Myocyte (in vitro differentiated cells): ENCODE results near the gene GPX4. TPM values are rescaled to one million over a fixed set of nuclear protein-coding genes. Genes with fewer than 3 reads are reported as not detected.

Experiments used
- DNase-seq: peaks from one replicate; pipeline ENCODE4 v3.0.0-alpha.2; 2012; ENCODE audit warnings: low read depth
- total RNA-seq: library from RNA; depleted of rRNA; stranded (reverse); fragments of >200 nt; gene quantifications from 2 replicates; pipeline ENCODE4 v1.2.3, GENCODE V29; 2014

The GPX4 gene
- total RNA-seq, 1 donor from 2014 or later, result 475 TPM

GRCh38 chr19:1102407-1103131, 1.2 kb upstream of the GPX4 start:
- peak; percentile 96 for DNase-seq

- no peak for DNase-seq
Observed at GRCh38 chr19:1103132-1103707, 574 bp upstream of the GPX4 start.

- DNase-seq, result peak; percentile 79
Observed at GRCh38 chr19:1104311-1105007, 665 bp downstream of the GPX4 start.

- no peak for DNase-seq
Observed at GRCh38 chr19:1105008-1105872, 1.4 kb downstream of the GPX4 start.

GRCh38 chr19:1105873-1106840, 2.4 kb downstream of the GPX4 start:
- no peak for DNase-seq

- no peak for DNase-seq
Observed at GRCh38 chr19:1106841-1107660, 3.3 kb downstream of the GPX4 start.

GRCh38 chr19:1107661-1108261, 4.0 kb downstream of the GPX4 start:
- no peak for DNase-seq

GRCh38 chr19:1108291-1109031, 4.7 kb downstream of the GPX4 start:
- no peak for DNase-seq

GRCh38 chr19:1109032-1109551, 5.3 kb downstream of the GPX4 start:
- no peak for DNase-seq

- no peak for DNase-seq
Observed at GRCh38 chr19:1109697-1110671, 6.2 kb downstream of the GPX4 start.

GRCh38 chr19:1110809-1111640, 7.2 kb downstream of the GPX4 start:
- no peak for DNase-seq

GRCh38 chr19:1111641-1112267, 8.0 kb downstream of the GPX4 start:
- no peak for DNase-seq

GRCh38 chr19:1112268-1113029, 8.7 kb downstream of the GPX4 start:
- no peak for DNase-seq
